ENCODE data around the gene NET1. TPM values are rescaled to one million over a fixed set of nuclear protein-coding genes. Genes with fewer than 3 reads are reported as not detected.

The NET1 gene
- total RNA-seq, 1 donor from 2014 or later: 25.7 TPM

GRCh38 chr10:5479481-5480161 is 67.3 kb downstream of the NET1 start:
- DNase-seq (ENCODE audit: extremely low read depth, low read depth, low spot score): no peak

- DNase-seq (ENCODE audit: extremely low read depth, low read depth, low spot score): no peak
Observed at GRCh38 chr10:5480162-5480941, 68.0 kb downstream of the NET1 start.

GRCh38 chr10:5481121-5481520 is 68.8 kb downstream of the NET1 start:
- DNase-seq (ENCODE audit: extremely low read depth, low read depth, low spot score): no peak

GRCh38 chr10:5482016-5482415 is 69.7 kb downstream of the NET1 start:
- DNase-seq (ENCODE audit: extremely low read depth, low read depth, low spot score): no peak

- DNase-seq (ENCODE audit: extremely low read depth, low read depth, low spot score): no peak
Observed at GRCh38 chr10:5484205-5484604, 71.8 kb downstream of the NET1 start.

GRCh38 chr10:5485290-5485689 is 72.9 kb downstream of the NET1 start:
- no peak for DNase-seq (ENCODE audit: extremely low read depth, low read depth, low spot score)

GRCh38 chr10:5485948-5486852 is 73.8 kb downstream of the NET1 start:
- DNase-seq (ENCODE audit: extremely low read depth, low read depth, low spot score): no peak

GRCh38 chr10:5486853-5487235 is 74.5 kb downstream of the NET1 start:
- no peak for DNase-seq (ENCODE audit: extremely low read depth, low read depth, low spot score)

- DNase-seq (ENCODE audit: extremely low read depth, low read depth, low spot score): no peak
Observed at GRCh38 chr10:5488272-5489161, 76.2 kb downstream of the NET1 start.

- no peak for DNase-seq (ENCODE audit: extremely low read depth, low read depth, low spot score)
Observed at GRCh38 chr10:5490032-5490431, 77.7 kb downstream of the NET1 start.

- DNase-seq (ENCODE audit: extremely low read depth, low read depth, low spot score): no peak
Observed at GRCh38 chr10:5490698-5491464, 78.5 kb downstream of the NET1 start.

- DNase-seq (ENCODE audit: extremely low read depth, low read depth, low spot score): no peak
Observed at GRCh38 chr10:5491477-5491876, 79.1 kb downstream of the NET1 start.

- DNase-seq (ENCODE audit: extremely low read depth, low read depth, low spot score): no peak
Observed at GRCh38 chr10:5492322-5492855, 80.0 kb downstream of the NET1 start.

GRCh38 chr10:5492929-5493576 is 80.7 kb downstream of the NET1 start:
- DNase-seq (ENCODE audit: extremely low read depth, low read depth, low spot score): no peak

- no peak for DNase-seq (ENCODE audit: extremely low read depth, low read depth, low spot score)
Observed at GRCh38 chr10:5493691-5494090, 81.3 kb downstream of the NET1 start.

- DNase-seq (ENCODE audit: extremely low read depth, low read depth, low spot score): no peak
Observed at GRCh38 chr10:5494611-5495010, 82.3 kb downstream of the NET1 start.

GRCh38 chr10:5496261-5497250 is 84.2 kb downstream of the NET1 start:
- DNase-seq (ENCODE audit: extremely low read depth, low read depth, low spot score): no peak

GRCh38 chr10:5497289-5497688 is 84.9 kb downstream of the NET1 start:
- no peak for DNase-seq (ENCODE audit: extremely low read depth, low read depth, low spot score)

All from glomerular endothelial cell (primary cell).